ENCODE results near the gene INPP1.
"Not testable (repeated sequence)": the region's sequence is repeated elsewhere in the genome, so short reads cannot be mapped to it uniquely, and the experiment has no call there.

INPP1 gene

GRCh38 chr2:190355968-190356644, 12.7 kb downstream of the INPP1 start:
- H3K79me2 ChIP-seq (ENCODE audit: insufficient read depth, low read length): no peaks in the 10 kb centered on the region
- H3K4me3 ChIP-seq (ENCODE audit: low read depth, low read length, poor library complexity, severe bottlenecking): no peak overlapping the region
- H2AFZ ChIP-seq (ENCODE audit: low read length): no peak overlapping the region
- no peak overlapping the region for H3K27ac ChIP-seq (ENCODE audit: low read depth, low read length, poor library complexity, severe bottlenecking)
- no peaks in the 10 kb centered on the region for H4K20me1 ChIP-seq (ENCODE audit: insufficient read depth, low read length)
- H3K4me1 ChIP-seq (ENCODE audit: insufficient read depth, low read length, severe bottlenecking): no peaks in the 10 kb centered on the region
- no peaks in the 10 kb centered on the region for H3K9me3 ChIP-seq (ENCODE audit: low read length)
- no peaks in the 10 kb centered on the region for H3F3A ChIP-seq (ENCODE audit: insufficient read depth, low read length)
- H3K9me2 ChIP-seq (ENCODE audit: low read depth, low read length): no peaks in the 10 kb centered on the region
- H3K27me3 ChIP-seq (ENCODE audit: insufficient read depth, low read length): no peaks in the 10 kb centered on the region
- no peak overlapping the region for H3K9ac ChIP-seq (ENCODE audit: low read length)
- no peak overlapping the region for H3K4me2 ChIP-seq (ENCODE audit: low read length)
- no peaks in the 10 kb centered on the region for H3K36me3 ChIP-seq (ENCODE audit: insufficient read depth, low read length)
- TF ChIP-seq CTCF (IDR thresholded peaks at IDR 0.05; ENCODE audit: low read length) (no peak), EZH2 (IDR thresholded peaks at IDR 0.05; ENCODE audit: borderline replicate concordance, low read length) (no peak)

- H3K79me2 ChIP-seq (ENCODE audit: insufficient read depth, low read length): no peaks in the 10 kb centered on the region
- TF ChIP-seq CTCF (IDR thresholded peaks at IDR 0.05; ENCODE audit: low read length) (no peak), EZH2 (IDR thresholded peaks at IDR 0.05; ENCODE audit: borderline replicate concordance, low read length) (no peak)
- no peak overlapping the region for H3K9ac ChIP-seq (ENCODE audit: low read length)
- no peaks in the 10 kb centered on the region for H3K9me3 ChIP-seq (ENCODE audit: low read length)
- H3F3A ChIP-seq (ENCODE audit: insufficient read depth, low read length): no peaks in the 10 kb centered on the region
- H3K27ac ChIP-seq (ENCODE audit: low read depth, low read length, poor library complexity, severe bottlenecking): no peak overlapping the region
- no peak overlapping the region for H3K4me2 ChIP-seq (ENCODE audit: low read length)
- no peaks in the 10 kb centered on the region for H3K9me2 ChIP-seq (ENCODE audit: low read depth, low read length)
- no peaks in the 10 kb centered on the region for H3K36me3 ChIP-seq (ENCODE audit: insufficient read depth, low read length)
- H3K4me1 ChIP-seq (ENCODE audit: insufficient read depth, low read length, severe bottlenecking): no peaks in the 10 kb centered on the region
- no peaks in the 10 kb centered on the region for H4K20me1 ChIP-seq (ENCODE audit: insufficient read depth, low read length)
- no peaks in the 10 kb centered on the region for H3K27me3 ChIP-seq (ENCODE audit: insufficient read depth, low read length)
- H3K4me3 ChIP-seq (ENCODE audit: low read depth, low read length, poor library complexity, severe bottlenecking): no peak overlapping the region
- no peak overlapping the region for H2AFZ ChIP-seq (ENCODE audit: low read length)
Observed at GRCh38 chr2:190357600-190357999, 14.2 kb downstream of the INPP1 start.

GRCh38 chr2:190358655-190359448, 15.5 kb downstream of the INPP1 start:
- H3K27me3 ChIP-seq (ENCODE audit: insufficient read depth, low read length); H3K9ac ChIP-seq (ENCODE audit: low read length); H3K4me1 ChIP-seq (ENCODE audit: insufficient read depth, low read length, severe bottlenecking): not testable (repeated sequence)

More at GRCh38 chr2:190358655-190359448, 15.5 kb downstream of the INPP1 start:
- not testable (repeated sequence) for H3F3A ChIP-seq (ENCODE audit: insufficient read depth, low read length); H3K36me3 ChIP-seq (ENCODE audit: insufficient read depth, low read length); H3K9me2 ChIP-seq (ENCODE audit: low read depth, low read length); H3K79me2 ChIP-seq (ENCODE audit: insufficient read depth, low read length); H4K20me1 ChIP-seq (ENCODE audit: insufficient read depth, low read length); H3K4me2 ChIP-seq (ENCODE audit: low read length); H3K9me3 ChIP-seq (ENCODE audit: low read length); H3K27ac ChIP-seq (ENCODE audit: low read depth, low read length, poor library complexity, severe bottlenecking); H2AFZ ChIP-seq (ENCODE audit: low read length); H3K4me3 ChIP-seq (ENCODE audit: low read depth, low read length, poor library complexity, severe bottlenecking)

Measured in OCI-LY1 (cell line).